Panc1 (cell line): ENCODE results near the gene KDM2A. TPM values are rescaled to one million over a fixed set of nuclear protein-coding genes. Genes with fewer than 3 reads are reported as not detected.

Source experiments
- ATAC-seq: fragments of 200-7000 bp; cut with Tn5 transposase; 2 replicates; pipeline ENCODE4 v1.9.1; 2020; ENCODE audit warnings: mild to moderate bottlenecking, moderate library complexity
- BruUV-seq: library from RNA; stranded (reverse); fragments of 400-500 nt; replicated peaks from 2 replicates; lab custom pipeline; 2021; lab: Mats Ljungman, UMichigan
- CTCF ChIA-PET: fragments of 300-600 bp; sonication (Branson Sonifier 250); formaldehyde crosslinking; loops from one replicate; lab custom pipeline; 2022; ENCODE audit warnings: antibody characterized with exemption; lab: Charles Lee
- POLR2A ChIA-PET: fragments of 300-600 bp; sonication (Branson Sonifier 250); formaldehyde crosslinking; loops from one replicate; lab custom pipeline; 2022; ENCODE audit warnings: antibody characterized with exemption; lab: Charles Lee
- DNase-seq: peaks from one replicate; pipeline ENCODE4 v3.0.0-alpha.2; 2010; ENCODE audit warnings: low read depth, low spot score
- H3K27ac ChIP-seq: 2 replicates; pipeline ENCODE4 v1.5.1; 2011; ENCODE audit warnings: mild to moderate bottlenecking, low read length, inconsistent platforms
- H3K27me3 ChIP-seq: fragments of 200-500 bp; sonication (Bioruptor generic); 2 replicates; pipeline ENCODE4 v1.6.0; 2014; ENCODE audit warnings: low read length, inconsistent platforms; ENCODE audit not compliant: control insufficient read depth, insufficient read depth
- H3K36me3 ChIP-seq: fragments of 200-500 bp; sonication (Bioruptor generic); 2 replicates; pipeline ENCODE4 v1.5.1; 2014; ENCODE audit warnings: inconsistent platforms, mild to moderate bottlenecking, low read length, moderate library complexity; ENCODE audit not compliant: control insufficient read depth, insufficient read depth
- H3K4me1 ChIP-seq: 2 replicates; pipeline ENCODE4 v1.5.1; 2011; ENCODE audit warnings: inconsistent platforms, mild to moderate bottlenecking, low read length, moderate library complexity; ENCODE audit not compliant: control insufficient read depth, insufficient read depth
- H3K4me3 ChIP-seq, 2 experiments: 2 replicates each; pipeline ENCODE4 v1.5.1; 2011 to 2012; ENCODE audit warnings: low read depth in 2 of 2, low read length in 2 of 2, mild to moderate bottlenecking in 2 of 2, inconsistent platforms in 1 of 2, moderate library complexity in 1 of 2
- H3K9me3 ChIP-seq: fragments of 200-500 bp; sonication (Bioruptor generic); 2 replicates; pipeline ENCODE4 v1.5.1; 2014; ENCODE audit warnings: low read depth, mild to moderate bottlenecking, inconsistent platforms, low read length, moderate library complexity; ENCODE audit not compliant: control insufficient read depth, insufficient read depth
- POLR2AphosphoS5 ChIP-seq: IDR thresholded peaks from 2 replicates; pipeline ENCODE4 v1.6.1; 2012; ENCODE audit warnings: mild to moderate bottlenecking, low read depth, low read length, moderate library complexity
- SIN3A ChIP-seq: IDR thresholded peaks from 2 replicates; pipeline ENCODE4 v1.6.1; 2012; ENCODE audit warnings: low read depth, mild to moderate bottlenecking, low read length, moderate library complexity, borderline replicate concordance; ENCODE audit not compliant: insufficient read depth
- TCF7L2 ChIP-seq: IDR thresholded peaks from 2 replicates; pipeline ENCODE4 v1.6.1; 2011; ENCODE audit warnings: mild to moderate bottlenecking, low read depth, low read length, inconsistent platforms
- in situ Hi-C: cut with HindIII; loops from 2 replicates; pipeline ENCODE4 v1.10.0; 2016; ENCODE audit warnings: low sequenced_read_pairs, low pct_unique_long_range_greater_than_20kb
- intact Hi-C: fragments of 100-400 bp; cut with micrococcal nuclease; formaldehyde crosslinking; loops from one replicate; pipeline ENCODE4 v1.10.0; 2022; ENCODE audit not compliant: unreplicated experiment
- total RNA-seq: library from RNA; stranded (reverse); gene quantifications from one replicate; pipeline ENCODE4 v1.2.1, GENCODE V29; 2021; ENCODE audit not compliant: unreplicated experiment
- TF ChIP-seq, protein P1 (sequence below): fragments of 450-650 bp; IDR thresholded peaks from 2 replicates; pipeline ENCODE4 v1.5.1; 2017; ENCODE audit warnings: mild to moderate bottlenecking
- TF ChIP-seq, protein P2 (sequence below), 2 experiments: IDR thresholded peaks; 2 replicates each; pipeline ENCODE4 v1.6.1; 2011 to 2012; ENCODE audit warnings: low read depth in 2 of 2, control low read depth in 1 of 2, low read length in 1 of 2, mild to moderate bottlenecking in 1 of 2, moderate library complexity in 1 of 2; ENCODE audit not compliant: insufficient read depth in 1 of 2

KDM2A gene
- total RNA-seq, 1 experiment from 2014 or later, result 112 TPM

DNA sequence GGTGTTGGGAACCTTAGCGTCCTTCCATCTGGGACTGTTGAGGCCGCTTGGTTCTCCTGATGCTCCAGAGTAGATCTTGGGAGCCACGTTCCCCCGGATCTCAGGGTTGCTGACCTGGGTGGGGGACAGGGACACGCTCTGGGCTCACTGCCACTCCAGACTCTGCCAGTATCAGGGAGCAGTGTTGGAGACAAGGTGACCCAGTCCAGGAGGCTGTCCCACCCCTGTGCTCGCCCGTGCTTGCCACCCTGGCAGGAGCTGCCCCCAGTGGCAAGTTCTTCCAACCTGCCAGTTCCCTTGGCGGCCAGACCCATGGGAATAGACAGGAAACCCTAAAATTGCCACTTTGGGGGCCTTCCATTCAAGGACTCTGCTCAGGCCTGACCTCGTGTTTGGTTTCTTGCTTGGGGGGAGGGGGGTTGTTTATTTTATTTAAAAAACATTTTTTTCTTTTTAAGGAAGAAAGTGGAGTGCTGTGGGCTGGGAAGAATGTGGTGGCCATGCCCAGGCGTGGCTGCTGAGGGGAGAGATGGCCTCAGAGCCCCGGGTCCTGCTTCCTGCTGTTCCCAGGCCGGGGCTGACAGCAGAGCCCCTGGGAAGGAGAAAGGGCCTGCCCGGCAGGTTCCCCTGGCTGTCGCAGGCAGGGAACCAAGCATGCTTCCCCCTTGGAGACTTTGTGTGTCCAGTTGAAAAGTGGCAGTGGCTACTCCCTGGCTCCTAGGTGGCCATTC is 154.4 kb downstream of the KDM2A start:
- no peak overlapping the region for H3K27ac ChIP-seq
- DNase-seq (no peak), ATAC-seq (no peak)
- ChIA-PET CTCF (interaction anchor here (0.6 kb wide), 1 partner anchor 29 kb away, joined by 3 read pairs; no protein-coding TSS in a partner anchor), POLR2A (no interaction called here)
- no peak overlapping the region for H3K4me3 ChIP-seq
- BruUV-seq, result no TSS peak
- TF ChIP-seq SIN3A, result no peak
- TF ChIP-seq POLR2AphosphoS5, result no peak
- TF ChIP-seq TCF7L2, result no peak
- TF ChIP-seq, protein P1, sequence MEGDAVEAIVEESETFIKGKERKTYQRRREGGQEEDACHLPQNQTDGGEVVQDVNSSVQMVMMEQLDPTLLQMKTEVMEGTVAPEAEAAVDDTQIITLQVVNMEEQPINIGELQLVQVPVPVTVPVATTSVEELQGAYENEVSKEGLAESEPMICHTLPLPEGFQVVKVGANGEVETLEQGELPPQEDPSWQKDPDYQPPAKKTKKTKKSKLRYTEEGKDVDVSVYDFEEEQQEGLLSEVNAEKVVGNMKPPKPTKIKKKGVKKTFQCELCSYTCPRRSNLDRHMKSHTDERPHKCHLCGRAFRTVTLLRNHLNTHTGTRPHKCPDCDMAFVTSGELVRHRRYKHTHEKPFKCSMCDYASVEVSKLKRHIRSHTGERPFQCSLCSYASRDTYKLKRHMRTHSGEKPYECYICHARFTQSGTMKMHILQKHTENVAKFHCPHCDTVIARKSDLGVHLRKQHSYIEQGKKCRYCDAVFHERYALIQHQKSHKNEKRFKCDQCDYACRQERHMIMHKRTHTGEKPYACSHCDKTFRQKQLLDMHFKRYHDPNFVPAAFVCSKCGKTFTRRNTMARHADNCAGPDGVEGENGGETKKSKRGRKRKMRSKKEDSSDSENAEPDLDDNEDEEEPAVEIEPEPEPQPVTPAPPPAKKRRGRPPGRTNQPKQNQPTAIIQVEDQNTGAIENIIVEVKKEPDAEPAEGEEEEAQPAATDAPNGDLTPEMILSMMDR, result no peak; the same call in 1 of the 2 replicates
- peaks cover 46% of the 10 kb centered on the region for H3K4me1 ChIP-seq
- no peaks in the 10 kb centered on the region for H3K9me3 ChIP-seq
- intact Hi-C loops (no loop called here), in situ Hi-C loops (no loop called here)
- H3K27me3 ChIP-seq, result no peaks in the 10 kb centered on the region
- no peaks in the 10 kb centered on the region for H3K36me3 ChIP-seq

DNA sequence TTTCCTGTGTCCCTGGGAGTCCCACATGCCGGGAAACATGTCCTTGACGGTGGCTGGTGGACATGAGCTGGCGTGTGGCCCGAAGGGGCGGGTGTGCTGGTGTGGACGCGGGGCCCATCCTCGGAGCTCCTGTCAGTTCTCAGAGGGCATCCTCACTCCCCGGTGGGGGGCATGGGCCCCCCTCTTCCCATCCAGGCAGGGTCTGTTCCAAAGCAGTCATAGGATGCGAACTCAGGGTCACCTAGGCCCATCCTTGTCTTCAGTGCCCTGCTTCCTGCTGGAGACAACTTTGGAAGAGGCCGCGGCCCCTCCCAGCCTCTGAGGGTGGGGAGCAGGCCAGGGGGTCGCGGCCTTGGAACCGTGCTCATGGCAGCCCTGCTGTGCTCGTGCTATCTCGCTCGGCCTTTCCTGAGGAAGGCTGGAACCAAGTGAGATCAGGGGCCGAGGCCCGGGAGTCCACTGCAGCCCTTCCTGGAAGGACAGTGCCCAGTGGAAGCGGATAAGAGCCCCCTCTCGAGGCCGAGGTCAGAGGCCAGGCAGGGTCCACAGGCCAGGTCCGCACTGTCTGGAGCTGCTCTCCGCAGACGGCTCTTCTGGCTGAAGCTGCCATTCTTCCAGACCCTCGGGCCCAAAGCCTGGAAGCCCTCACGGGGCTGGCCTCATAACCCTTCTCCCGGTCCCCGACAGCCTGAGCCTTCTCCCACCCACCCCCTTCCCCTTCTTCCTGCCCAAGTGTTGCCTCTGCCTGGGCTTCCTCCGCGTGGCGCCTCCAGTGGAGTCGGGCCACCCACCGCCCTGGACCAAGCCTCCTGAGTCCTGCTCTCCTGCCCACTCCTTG is 155.9 kb downstream of the KDM2A start:
- POLR2A ChIA-PET, result no interaction called here
- DNase-seq (no peak), ATAC-seq (no peak)
- TF ChIP-seq TCF7L2 (no peak), SIN3A (no peak), POLR2AphosphoS5 (no peak)
- TF ChIP-seq, protein P1, result no peak
- TF ChIP-seq, protein P2, sequence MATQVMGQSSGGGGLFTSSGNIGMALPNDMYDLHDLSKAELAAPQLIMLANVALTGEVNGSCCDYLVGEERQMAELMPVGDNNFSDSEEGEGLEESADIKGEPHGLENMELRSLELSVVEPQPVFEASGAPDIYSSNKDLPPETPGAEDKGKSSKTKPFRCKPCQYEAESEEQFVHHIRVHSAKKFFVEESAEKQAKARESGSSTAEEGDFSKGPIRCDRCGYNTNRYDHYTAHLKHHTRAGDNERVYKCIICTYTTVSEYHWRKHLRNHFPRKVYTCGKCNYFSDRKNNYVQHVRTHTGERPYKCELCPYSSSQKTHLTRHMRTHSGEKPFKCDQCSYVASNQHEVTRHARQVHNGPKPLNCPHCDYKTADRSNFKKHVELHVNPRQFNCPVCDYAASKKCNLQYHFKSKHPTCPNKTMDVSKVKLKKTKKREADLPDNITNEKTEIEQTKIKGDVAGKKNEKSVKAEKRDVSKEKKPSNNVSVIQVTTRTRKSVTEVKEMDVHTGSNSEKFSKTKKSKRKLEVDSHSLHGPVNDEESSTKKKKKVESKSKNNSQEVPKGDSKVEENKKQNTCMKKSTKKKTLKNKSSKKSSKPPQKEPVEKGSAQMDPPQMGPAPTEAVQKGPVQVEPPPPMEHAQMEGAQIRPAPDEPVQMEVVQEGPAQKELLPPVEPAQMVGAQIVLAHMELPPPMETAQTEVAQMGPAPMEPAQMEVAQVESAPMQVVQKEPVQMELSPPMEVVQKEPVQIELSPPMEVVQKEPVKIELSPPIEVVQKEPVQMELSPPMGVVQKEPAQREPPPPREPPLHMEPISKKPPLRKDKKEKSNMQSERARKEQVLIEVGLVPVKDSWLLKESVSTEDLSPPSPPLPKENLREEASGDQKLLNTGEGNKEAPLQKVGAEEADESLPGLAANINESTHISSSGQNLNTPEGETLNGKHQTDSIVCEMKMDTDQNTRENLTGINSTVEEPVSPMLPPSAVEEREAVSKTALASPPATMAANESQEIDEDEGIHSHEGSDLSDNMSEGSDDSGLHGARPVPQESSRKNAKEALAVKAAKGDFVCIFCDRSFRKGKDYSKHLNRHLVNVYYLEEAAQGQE (IDR thresholded peaks at IDR 0.05; ENCODE audit: insufficient read depth in 1 of 2, low read depth in 2 of 2, low read length in 1 of 2), result no peak
- Histone ChIP-seq H3K27ac (no peak overlapping the region), H3K27me3 (no peaks in the 10 kb centered on the region), H3K4me3 (no peak overlapping the region), H3K9me3 (no peaks in the 10 kb centered on the region), H3K4me1 (peaks cover 31% of the 10 kb centered on the region), H3K36me3 (0 out of 2 replicates have a peak, but pooled peaks cover 4% of the 10 kb centered on the region)
- CTCF ChIA-PET, result interaction anchor here (0.5 kb wide), 1 partner anchor 107 kb away, joined by 9 read pairs; no protein-coding TSS in a partner anchor
- in situ Hi-C loops, result no loop called here
- intact Hi-C loops, result no loop called here
- no TSS peak for BruUV-seq
